ENCODE results near the gene SLC38A3.
"Not testable (repeated sequence)": the region's sequence is repeated elsewhere in the genome, so short reads cannot be mapped to it uniquely, and the experiment has no call there.

The SLC38A3 gene

GRCh38 chr3:50258979-50259378 is 53.9 kb downstream of the SLC38A3 start:
- H3K36me3 ChIP-seq = peaks cover 4% of the 10 kb centered on the region
- H3K9me3 ChIP-seq = no peaks in the 10 kb centered on the region
- H3K27me3 ChIP-seq = no peaks in the 10 kb centered on the region
- TF ChIP-seq CTCF (IDR thresholded peaks at IDR 0.05; ENCODE audit: low read depth, low read length) = no peak
- no peak for DNase-seq
- no peak overlapping the region for H3K4me3 ChIP-seq (ENCODE audit: low read depth, low read length)
- H3K4me1 ChIP-seq = peaks cover 4% of the 10 kb centered on the region

GRCh38 chr3:50259432-50260026 is 54.5 kb downstream of the SLC38A3 start:
- Histone ChIP-seq H3K9me3 (no peaks in the 10 kb centered on the region), H3K4me1 (peaks cover 4% of the 10 kb centered on the region), H3K27me3 (no peaks in the 10 kb centered on the region), H3K36me3 (peaks cover 4% of the 10 kb centered on the region), H3K4me3 (ENCODE audit: low read depth, low read length) (no peak overlapping the region)
- no peak for TF ChIP-seq CTCF (IDR thresholded peaks at IDR 0.05; ENCODE audit: low read depth, low read length)
- no peak for DNase-seq

GRCh38 chr3:50260027-50260941 is 55.2 kb downstream of the SLC38A3 start:
- Histone ChIP-seq H3K4me1 (peaks cover 4% of the 10 kb centered on the region), H3K27me3 (no peaks in the 10 kb centered on the region), H3K9me3 (no peaks in the 10 kb centered on the region), H3K36me3 (peaks cover 4% of the 10 kb centered on the region), H3K4me3 (ENCODE audit: low read depth, low read length) (peak overlapping the region; percentile 65)
- peak; percentile 88 for DNase-seq
- peak; percentile 66 for TF ChIP-seq CTCF (IDR thresholded peaks at IDR 0.05; ENCODE audit: low read depth, low read length)

GRCh38 chr3:50260942-50261441 is 55.9 kb downstream of the SLC38A3 start:
- no peak for DNase-seq
- Histone ChIP-seq H3K9me3 (no peaks in the 10 kb centered on the region), H3K4me3 (ENCODE audit: low read depth, low read length) (peak overlapping the region; percentile 65), H3K4me1 (peaks cover 4% of the 10 kb centered on the region), H3K27me3 (no peaks in the 10 kb centered on the region), H3K36me3 (peaks cover 4% of the 10 kb centered on the region)
- TF ChIP-seq CTCF (IDR thresholded peaks at IDR 0.05; ENCODE audit: low read depth, low read length) = no peak

GRCh38 chr3:50261505-50261904 is 56.4 kb downstream of the SLC38A3 start:
- Histone ChIP-seq H3K9me3 (no peaks in the 10 kb centered on the region), H3K4me3 (ENCODE audit: low read depth, low read length) (no peak overlapping the region), H3K27me3 (no peaks in the 10 kb centered on the region), H3K4me1 (peaks cover 4% of the 10 kb centered on the region), H3K36me3 (peaks cover 4% of the 10 kb centered on the region)
- DNase-seq = no peak
- TF ChIP-seq CTCF (IDR thresholded peaks at IDR 0.05; ENCODE audit: low read depth, low read length) = no peak

- not testable (repeated sequence) for DNase-seq; H3K4me3 ChIP-seq (ENCODE audit: low read depth, low read length); H3K27me3 ChIP-seq; H3K4me1 ChIP-seq; H3K36me3 ChIP-seq; H3K9me3 ChIP-seq
These were observed 57.1 kb downstream of the SLC38A3 start for GRCh38 chr3:50262200-50262599.

Measured in BE2C (cell line).